GM18511 (cell line): ENCODE data around the gene NFIB.
A peak's percentile ranks its signal among the peaks of the same experiment; 100 is the strongest.

Experiments
- ATAC-seq: cut with Tn5 transposase; IDR thresholded peaks from one replicate; pipeline ENCODE4 v1.9.1; 2021; ENCODE audit warnings: mild to moderate bottlenecking, moderate library complexity; ENCODE audit not compliant: unreplicated experiment

The NFIB gene

GRCh38 chr9:14345354-14346230 is 31.7 kb upstream of the NFIB start:
- no peak for ATAC-seq

GRCh38 chr9:14344941-14345353 is 31.0 kb upstream of the NFIB start:
- no peak for ATAC-seq

GRCh38 chr9:14344053-14344524 is 30.1 kb upstream of the NFIB start:
- no peak for ATAC-seq

GRCh38 chr9:14343261-14344031 is 29.5 kb upstream of the NFIB start:
- ATAC-seq: no peak

- ATAC-seq: no peak
These were observed 28.8 kb upstream of the NFIB start for GRCh38 chr9:14342736-14343135.

GRCh38 chr9:14341437-14342122 is 27.6 kb upstream of the NFIB start:
- no peak for ATAC-seq

- ATAC-seq: no peak
These were observed 27.1 kb upstream of the NFIB start for GRCh38 chr9:14340994-14341393.

GRCh38 chr9:14340219-14340873 is 26.4 kb upstream of the NFIB start:
- ATAC-seq: no peak

- no peak for ATAC-seq
These were observed 25.8 kb upstream of the NFIB start for GRCh38 chr9:14339746-14340145.

- no peak for ATAC-seq
These were observed 23.7 kb upstream of the NFIB start for GRCh38 chr9:14337615-14338014.

GRCh38 chr9:14336244-14336643 is 22.3 kb upstream of the NFIB start:
- ATAC-seq: no peak

- ATAC-seq: no peak
These were observed 17.2 kb upstream of the NFIB start for GRCh38 chr9:14331120-14331519.

- ATAC-seq: no peak
These were observed 13.1 kb upstream of the NFIB start for GRCh38 chr9:14327036-14327435.

- ATAC-seq: peak; percentile 23
These were observed 12.4 kb upstream of the NFIB start for GRCh38 chr9:14326264-14326826.

GRCh38 chr9:14325147-14325546 is 11.2 kb upstream of the NFIB start:
- ATAC-seq: no peak

GRCh38 chr9:14323985-14324650 is 10.2 kb upstream of the NFIB start:
- no peak for ATAC-seq

GRCh38 chr9:14323083-14323971 is 9.4 kb upstream of the NFIB start:
- peak; percentile 5 for ATAC-seq

- ATAC-seq: peak; percentile 81
These were observed 8.5 kb upstream of the NFIB start for GRCh38 chr9:14322211-14323082.
